CD14-positive monocyte (primary cell): ENCODE results near the gene RNASE1. TPM values are rescaled to one million over a fixed set of nuclear protein-coding genes. Genes with fewer than 3 reads are reported as not detected.

Source experiments
- DNase-seq, 3 donors: peaks; one replicate each; pipeline ENCODE4 v3.0.0-alpha.2; 2011 to 2022
- H2AFZ ChIP-seq: 2 replicates; pipeline ENCODE4 v1.6.0; 2012; ENCODE audit warnings: mild to moderate bottlenecking, low read depth, low read length, inconsistent platforms; ENCODE audit not compliant: insufficient read depth, poor library complexity, severe bottlenecking
- H3K27ac ChIP-seq, 2 donors: 1 replicate in 1 of 2; 2 replicates in 1 of 2; pipeline ENCODE4 v1.5.1; 2012 to 2013; ENCODE audit warnings: low read length in 2 of 2, control low read depth in 1 of 2, inconsistent platforms in 1 of 2, low read depth in 1 of 2, mild to moderate bottlenecking in 1 of 2
- H3K27me3 ChIP-seq, 2 donors: one replicate each; pipeline versions ENCODE4 v1.6.0 to v1.6.1; 2011 to 2013; ENCODE audit warnings: low read length in 2 of 2; ENCODE audit not compliant: control insufficient read depth in 2 of 2, insufficient read depth in 2 of 2
- H3K36me3 ChIP-seq, 2 donors: replicated peaks in 1 of 2; 1 replicate in 1 of 2; 2 replicates in 1 of 2; pipeline versions ENCODE4 v1.5.1 to v1.6.1; 2012 to 2013; ENCODE audit warnings: low read length in 2 of 2, control low read depth in 1 of 2, inconsistent platforms in 1 of 2, mild to moderate bottlenecking in 1 of 2; ENCODE audit not compliant: insufficient read depth in 2 of 2, control insufficient read depth in 1 of 2
- H3K4me1 ChIP-seq, 2 donors: 1 replicate in 1 of 2; 2 replicates in 1 of 2; pipeline versions ENCODE4 v1.5.1 to v1.6.1; 2012 to 2013; ENCODE audit warnings: low read length in 2 of 2, control low read depth in 1 of 2, inconsistent platforms in 1 of 2, mild to moderate bottlenecking in 1 of 2, moderate library complexity in 1 of 2; ENCODE audit not compliant: insufficient read depth in 2 of 2, control insufficient read depth in 1 of 2
- H3K4me2 ChIP-seq: replicated peaks from 2 replicates; pipeline ENCODE3; 2012; ENCODE audit warnings: low read length, moderate library complexity, mild to moderate bottlenecking; ENCODE audit not compliant: poor library complexity, severe bottlenecking; ENCODE audit errors: extremely low read depth
- H3K4me3 ChIP-seq, 3 experiments: fragments of 200-600 bp in 1 of 3; sonication (generic) in 1 of 3; replicated peaks in 1 of 3; 1 replicate in 2 of 3; 2 replicates in 1 of 3; pipeline ENCODE4 v1.5.1; 2011 to 2013; ENCODE audit warnings: low read length in 3 of 3, mild to moderate bottlenecking in 3 of 3, control low read depth in 2 of 3, low read depth in 2 of 3, inconsistent platforms in 1 of 3, moderate library complexity in 1 of 3
- H3K79me2 ChIP-seq: 2 replicates; pipeline ENCODE4 v1.6.0; 2012; ENCODE audit warnings: mild to moderate bottlenecking, control low read depth, inconsistent platforms, low read length, moderate library complexity; ENCODE audit not compliant: insufficient read depth
- H3K9ac ChIP-seq: 2 replicates; pipeline ENCODE4 v1.6.0; 2017; ENCODE audit warnings: low read length, mild to moderate bottlenecking; ENCODE audit not compliant: insufficient read depth, poor library complexity, severe bottlenecking
- H3K9me3 ChIP-seq, 2 donors: replicated peaks in 1 of 2; 1 replicate in 1 of 2; 2 replicates in 1 of 2; pipeline versions ENCODE4 v1.5.1 to v1.6.1; 2012 to 2013; ENCODE audit warnings: low read length in 2 of 2, control low read depth in 1 of 2; ENCODE audit not compliant: control insufficient read depth in 1 of 2, insufficient read depth in 1 of 2
- H4K20me1 ChIP-seq: 2 replicates; pipeline ENCODE4 v1.6.0; 2012; ENCODE audit warnings: mild to moderate bottlenecking, low read length, control low read depth, moderate library complexity; ENCODE audit not compliant: insufficient read depth
- H3K27ac Mint-ChIP-seq, 7 donors: one replicate each; pipeline ENCODE4 v1.8.0; 2020; ENCODE audit warnings: mild to moderate bottlenecking in 7 of 7, mixed read lengths in 7 of 7, moderate library complexity in 6 of 7, inconsistent platforms in 2 of 7
- H3K27me3 Mint-ChIP-seq, 3 donors: one replicate each; pipeline ENCODE4 v1.8.0; 2021 to 2022; ENCODE audit warnings: low read depth in 3 of 3, mild to moderate bottlenecking in 3 of 3, mixed read lengths in 3 of 3, moderate library complexity in 3 of 3, inconsistent platforms in 1 of 3
- H3K36me3 Mint-ChIP-seq, 2 donors: one replicate each; pipeline ENCODE4 v1.8.0; 2020; ENCODE audit warnings: mixed read lengths in 2 of 2, inconsistent platforms in 1 of 2, mild to moderate bottlenecking in 1 of 2
- H3K4me1 Mint-ChIP-seq: one replicate; pipeline ENCODE4 v1.8.0; 2020; ENCODE audit warnings: mild to moderate bottlenecking, mixed read lengths
- H3K4me3 Mint-ChIP-seq, 2 donors: one replicate each; pipeline ENCODE4 v1.8.0; 2020; ENCODE audit warnings: mild to moderate bottlenecking in 2 of 2, mixed read lengths in 2 of 2, moderate library complexity in 1 of 2
- H3K9me3 Mint-ChIP-seq, 7 donors: one replicate each; pipeline ENCODE4 v1.8.0; 2020 to 2022; ENCODE audit warnings: mixed read lengths in 7 of 7, mild to moderate bottlenecking in 6 of 7, moderate library complexity in 6 of 7, inconsistent platforms in 2 of 7
- WGBS: methylation state at CpG from one replicate; pipeline ENCODE4 v1.1.5; 2013; ENCODE audit warnings: missing lambda C conversion rate; ENCODE audit not compliant: insufficient coverage; 5-methylcytosine and 5-hydroxymethylcytosine counted together
- intact Hi-C, 2 donors: fragments of 100-400 bp; cut with micrococcal nuclease; formaldehyde crosslinking; loops; one replicate each; pipeline versions ENCODE4 v1.15.0 to v1.15.1; 2023
- polyA plus RNA-seq, 3 donors: library from polyadenylated mRNA; depleted of rRNA in 1 of 3; unstranded in 2 of 3; stranded (reverse) in 1 of 3; fragments of 300-500 nt in 2 of 3; fragments of >200 nt in 1 of 3; fragmentation: Illumina TruSeq in 2 of 3; gene quantifications; 1 replicate in 2 of 3; 2 replicates in 1 of 3; pipeline ENCODE4 v1.2.3, GENCODE V29; 2012 to 2021
- TF ChIP-seq, protein P1 (sequence below): fragments of 200-600 bp; IDR thresholded peaks from one replicate; pipeline ENCODE4 v1.8.0; 2022; ENCODE audit warnings: antibody characterized with exemption, mild to moderate bottlenecking

RNASE1 gene
- polyA plus RNA-seq, 3 donors: 2.1 to 191 (median 11.3) TPM

DNA sequence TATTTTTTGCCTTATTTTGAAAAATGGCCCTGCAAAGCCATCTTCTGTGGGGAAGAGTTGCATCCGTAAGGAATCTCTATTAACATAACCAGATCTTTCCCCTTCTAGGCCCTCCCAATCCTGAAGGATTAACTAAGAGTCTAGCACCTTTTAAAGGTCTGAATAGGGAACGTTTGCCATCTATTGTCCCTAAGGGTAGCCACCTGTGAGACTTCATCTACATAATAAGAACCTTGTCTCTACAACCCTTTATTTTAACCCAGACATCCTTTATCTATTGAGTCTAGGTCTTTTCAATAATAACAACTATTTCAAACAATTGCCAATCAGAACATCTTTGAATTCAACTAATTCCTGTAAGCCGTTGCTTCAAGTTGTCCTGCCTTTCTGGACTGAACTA, 30.0 kb downstream of the RNASE1 start:
- Mint-ChIP-seq H3K4me1 (peaks cover 25% of the 10 kb centered on the region), H3K27me3 (peaks cover 0 to 1% (median 0%) of the 10 kb centered on the region in 3 donors), H3K36me3 (no peaks in the 10 kb centered on the region), H3K27ac (no peak overlapping the region), H3K4me3 (no peak overlapping the region), H3K9me3 (no peaks in the 10 kb centered on the region)
- Histone ChIP-seq H2AFZ (no peak overlapping the region), H3K27me3 (no peaks in the 10 kb centered on the region), H3K27ac (no peak overlapping the region), H3K4me1 (peaks cover 9 to 23% of the 10 kb centered on the region in 2 donors), H3K4me3 (no peak overlapping the region), H3K9ac (no peak overlapping the region), H3K79me2 (no peaks in the 10 kb centered on the region), H3K4me2 (no peak overlapping the region), H3K36me3 (no peaks in the 10 kb centered on the region), H4K20me1 (no peaks in the 10 kb centered on the region), H3K9me3 (no peaks in the 10 kb centered on the region)
- intact Hi-C loops: loop anchor here in 1 of 2 donors (5.0 kb wide), 1 partner anchor 40 kb away; no protein-coding TSS in a partner anchor
- 90% methylated on average over 2 of the region's 3 CpGs for WGBS
- DNase-seq: no peak
- TF ChIP-seq, protein P1, sequence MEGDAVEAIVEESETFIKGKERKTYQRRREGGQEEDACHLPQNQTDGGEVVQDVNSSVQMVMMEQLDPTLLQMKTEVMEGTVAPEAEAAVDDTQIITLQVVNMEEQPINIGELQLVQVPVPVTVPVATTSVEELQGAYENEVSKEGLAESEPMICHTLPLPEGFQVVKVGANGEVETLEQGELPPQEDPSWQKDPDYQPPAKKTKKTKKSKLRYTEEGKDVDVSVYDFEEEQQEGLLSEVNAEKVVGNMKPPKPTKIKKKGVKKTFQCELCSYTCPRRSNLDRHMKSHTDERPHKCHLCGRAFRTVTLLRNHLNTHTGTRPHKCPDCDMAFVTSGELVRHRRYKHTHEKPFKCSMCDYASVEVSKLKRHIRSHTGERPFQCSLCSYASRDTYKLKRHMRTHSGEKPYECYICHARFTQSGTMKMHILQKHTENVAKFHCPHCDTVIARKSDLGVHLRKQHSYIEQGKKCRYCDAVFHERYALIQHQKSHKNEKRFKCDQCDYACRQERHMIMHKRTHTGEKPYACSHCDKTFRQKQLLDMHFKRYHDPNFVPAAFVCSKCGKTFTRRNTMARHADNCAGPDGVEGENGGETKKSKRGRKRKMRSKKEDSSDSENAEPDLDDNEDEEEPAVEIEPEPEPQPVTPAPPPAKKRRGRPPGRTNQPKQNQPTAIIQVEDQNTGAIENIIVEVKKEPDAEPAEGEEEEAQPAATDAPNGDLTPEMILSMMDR: no peak

DNA sequence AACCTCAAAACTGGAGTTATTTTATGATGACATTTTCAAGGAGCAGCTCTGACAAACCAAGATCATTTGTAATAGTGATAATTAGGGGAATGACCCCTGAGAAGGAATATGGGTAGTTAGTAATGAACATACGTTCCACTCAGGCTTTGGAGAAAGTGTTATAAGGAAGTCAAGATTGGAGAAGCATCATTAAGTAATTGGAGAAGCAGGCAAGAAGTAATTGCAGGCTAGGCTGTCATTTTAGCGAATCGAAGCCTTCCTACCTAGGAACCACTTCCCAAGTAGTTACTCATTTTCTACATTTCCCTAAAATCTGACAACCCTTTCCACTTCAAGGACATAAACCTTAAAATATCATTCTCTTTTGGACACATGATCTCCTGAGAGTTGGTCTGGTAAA, 33.2 kb downstream of the RNASE1 start:
- no peaks in the 10 kb centered on the region for H3K9me3 ChIP-seq
- no peaks in the 10 kb centered on the region for H3K79me2 ChIP-seq
- no peak overlapping the region for H3K4me3 ChIP-seq
- peaks cover 20% of the 10 kb centered on the region for H3K4me1 Mint-ChIP-seq
- no peaks in the 10 kb centered on the region for H3K36me3 ChIP-seq
- H3K36me3 Mint-ChIP-seq: no peaks in the 10 kb centered on the region
- H3K27ac Mint-ChIP-seq: no peak overlapping the region
- H3K27me3 ChIP-seq: no peaks in the 10 kb centered on the region
- intact Hi-C loops: no loop called here
- no peak overlapping the region for H3K4me2 ChIP-seq
- no peak overlapping the region for H2AFZ ChIP-seq
- H3K27ac ChIP-seq: no peak overlapping the region
- H3K27me3 Mint-ChIP-seq: peaks cover 0 to 2% (median 0%) of the 10 kb centered on the region in 3 donors
- no peaks in the 10 kb centered on the region for H4K20me1 ChIP-seq
- peak in 2 of 3 donors; percentile 23 to 41 for DNase-seq
- no peaks in the 10 kb centered on the region for H3K9me3 Mint-ChIP-seq
- peaks cover 9 to 23% of the 10 kb centered on the region in 2 donors for H3K4me1 ChIP-seq
- TF ChIP-seq, protein P1: no peak
- no CpG with 5 or more reads among the region's 3 CpGs for WGBS
- no peak overlapping the region for H3K4me3 Mint-ChIP-seq
- H3K9ac ChIP-seq: no peak overlapping the region
